GDM1 (cell line): ENCODE measurements around the gene GASK1A.

Source experiments
- DNase-seq: peaks from one replicate; lab custom pipeline; 2025; lab: John Stamatoyannopoulos, UW

The GASK1A gene

GRCh38 chr3:43013256-43013655, 34.1 kb downstream of the GASK1A start:
- DNase-seq: no peak

GRCh38 chr3:43013743-43014155, 34.6 kb downstream of the GASK1A start:
- DNase-seq: no peak

- no peak for DNase-seq
Observed at GRCh38 chr3:43014241-43014640, 35.1 kb downstream of the GASK1A start.

GRCh38 chr3:43014956-43015355, 35.8 kb downstream of the GASK1A start:
- no peak for DNase-seq

- no peak for DNase-seq
Observed at GRCh38 chr3:43015572-43015971, 36.5 kb downstream of the GASK1A start.

GRCh38 chr3:43015991-43016865, 37.1 kb downstream of the GASK1A start:
- no peak for DNase-seq

- DNase-seq: no peak
Observed at GRCh38 chr3:43017004-43017403, 37.9 kb downstream of the GASK1A start.

GRCh38 chr3:43017593-43018195, 38.6 kb downstream of the GASK1A start:
- DNase-seq: no peak

- DNase-seq: no peak
Observed at GRCh38 chr3:43018246-43018645, 39.1 kb downstream of the GASK1A start.

GRCh38 chr3:43019006-43019809, 40.1 kb downstream of the GASK1A start:
- DNase-seq: no peak

GRCh38 chr3:43019826-43020225, 40.7 kb downstream of the GASK1A start:
- DNase-seq: no peak

GRCh38 chr3:43021186-43021585, 42.1 kb downstream of the GASK1A start:
- DNase-seq: no peak

GRCh38 chr3:43022121-43022520, 43.0 kb downstream of the GASK1A start:
- DNase-seq: no peak

- no peak for DNase-seq
Observed at GRCh38 chr3:43023066-43023465, 44.0 kb downstream of the GASK1A start.

- DNase-seq: no peak
Observed at GRCh38 chr3:43023746-43024145, 44.6 kb downstream of the GASK1A start.

- no peak for DNase-seq
Observed at GRCh38 chr3:43024181-43024885, 45.2 kb downstream of the GASK1A start.

GRCh38 chr3:43025423-43025822, 46.3 kb downstream of the GASK1A start:
- DNase-seq: no peak

- DNase-seq: no peak
Observed at GRCh38 chr3:43028001-43028400, 48.9 kb downstream of the GASK1A start.

GRCh38 chr3:43028678-43029490, 49.8 kb downstream of the GASK1A start:
- no peak for DNase-seq

GRCh38 chr3:43030162-43030935, 51.2 kb downstream of the GASK1A start:
- DNase-seq: no peak
